ENCODE measurements around the gene PARD3.
A peak's percentile ranks its signal among the peaks of the same experiment; 100 is the strongest.
"Not testable (repeated sequence)": the region's sequence is repeated elsewhere in the genome, so short reads cannot be mapped to it uniquely, and the experiment has no call there.

PARD3 gene

GRCh38 chr10:34405611-34406462 lies 409.3 kb downstream of the PARD3 start:
- no peak for DNase-seq

GRCh38 chr10:34403512-34403911 lies 411.6 kb downstream of the PARD3 start:
- no peak for DNase-seq

- no peak for DNase-seq
Observed at GRCh38 chr10:34400075-34400474, 415.0 kb downstream of the PARD3 start.

GRCh38 chr10:34399013-34399412 lies 416.1 kb downstream of the PARD3 start:
- DNase-seq: no peak

GRCh38 chr10:34397324-34397723 lies 417.8 kb downstream of the PARD3 start:
- no peak for DNase-seq

GRCh38 chr10:34396663-34397062 lies 418.4 kb downstream of the PARD3 start:
- DNase-seq: peak; percentile 17

- DNase-seq: no peak
Observed at GRCh38 chr10:34392641-34393170, 422.4 kb downstream of the PARD3 start.

- DNase-seq: not testable (repeated sequence)
Observed at GRCh38 chr10:34391168-34391567, 423.9 kb downstream of the PARD3 start.

- no peak for DNase-seq
Observed at GRCh38 chr10:34389801-34390200, 425.3 kb downstream of the PARD3 start.

GRCh38 chr10:34386921-34387320 lies 428.2 kb downstream of the PARD3 start:
- no peak for DNase-seq

- DNase-seq: no peak
Observed at GRCh38 chr10:34384372-34384771, 430.7 kb downstream of the PARD3 start.

- no peak for DNase-seq
Observed at GRCh38 chr10:34382626-34383025, 432.5 kb downstream of the PARD3 start.

- DNase-seq: no peak
Observed at GRCh38 chr10:34380856-34381255, 434.2 kb downstream of the PARD3 start.

GRCh38 chr10:34378297-34378696 lies 436.8 kb downstream of the PARD3 start:
- DNase-seq: no peak

GRCh38 chr10:34377833-34378232 lies 437.3 kb downstream of the PARD3 start:
- DNase-seq: no peak

GRCh38 chr10:34374356-34375045 lies 440.6 kb downstream of the PARD3 start:
- no peak for DNase-seq

GRCh38 chr10:34373211-34373610 lies 441.9 kb downstream of the PARD3 start:
- DNase-seq: no peak

GRCh38 chr10:34372509-34372908 lies 442.6 kb downstream of the PARD3 start:
- no peak for DNase-seq

- DNase-seq: no peak
Observed at GRCh38 chr10:34370126-34370525, 445.0 kb downstream of the PARD3 start.

- no peak for DNase-seq
Observed at GRCh38 chr10:34369120-34369519, 446.0 kb downstream of the PARD3 start.

GRCh38 chr10:34364253-34365037 lies 450.7 kb downstream of the PARD3 start:
- DNase-seq: no peak

GRCh38 chr10:34360984-34361383 lies 454.1 kb downstream of the PARD3 start:
- no peak for DNase-seq

GRCh38 chr10:34359435-34359813 lies 455.7 kb downstream of the PARD3 start:
- no peak for DNase-seq
